ENCODE data around the gene SFMBT1.

Gene SFMBT1, protein sequence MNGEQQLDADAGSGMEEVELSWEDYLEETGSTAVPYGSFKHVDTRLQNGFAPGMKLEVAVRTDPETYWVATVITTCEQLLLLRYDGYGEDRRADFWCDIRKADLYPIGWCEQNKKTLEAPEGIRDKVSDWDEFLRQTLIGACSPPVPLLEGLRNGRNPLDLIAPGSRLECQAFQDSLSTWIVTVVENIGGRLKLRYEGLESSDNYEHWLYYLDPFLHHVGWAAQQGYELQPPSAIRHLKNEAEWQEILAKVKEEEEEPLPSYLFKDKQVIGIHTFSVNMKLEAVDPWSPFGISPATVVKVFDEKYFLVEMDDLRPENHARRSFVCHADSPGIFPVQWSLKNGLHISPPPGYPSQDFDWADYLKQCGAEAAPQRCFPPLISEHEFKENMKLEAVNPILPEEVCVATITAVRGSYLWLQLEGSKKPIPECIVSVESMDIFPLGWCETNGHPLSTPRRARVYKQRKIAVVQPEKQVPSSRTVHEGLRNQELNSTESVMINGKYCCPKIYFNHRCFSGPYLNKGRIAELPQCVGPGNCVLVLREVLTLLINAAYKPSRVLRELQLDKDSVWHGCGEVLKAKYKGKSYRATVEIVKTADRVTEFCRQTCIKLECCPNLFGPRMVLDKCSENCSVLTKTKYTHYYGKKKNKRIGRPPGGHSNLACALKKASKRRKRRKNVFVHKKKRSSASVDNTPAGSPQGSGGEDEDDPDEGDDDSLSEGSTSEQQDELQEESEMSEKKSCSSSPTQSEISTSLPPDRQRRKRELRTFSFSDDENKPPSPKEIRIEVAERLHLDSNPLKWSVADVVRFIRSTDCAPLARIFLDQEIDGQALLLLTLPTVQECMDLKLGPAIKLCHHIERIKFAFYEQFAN

DNA sequence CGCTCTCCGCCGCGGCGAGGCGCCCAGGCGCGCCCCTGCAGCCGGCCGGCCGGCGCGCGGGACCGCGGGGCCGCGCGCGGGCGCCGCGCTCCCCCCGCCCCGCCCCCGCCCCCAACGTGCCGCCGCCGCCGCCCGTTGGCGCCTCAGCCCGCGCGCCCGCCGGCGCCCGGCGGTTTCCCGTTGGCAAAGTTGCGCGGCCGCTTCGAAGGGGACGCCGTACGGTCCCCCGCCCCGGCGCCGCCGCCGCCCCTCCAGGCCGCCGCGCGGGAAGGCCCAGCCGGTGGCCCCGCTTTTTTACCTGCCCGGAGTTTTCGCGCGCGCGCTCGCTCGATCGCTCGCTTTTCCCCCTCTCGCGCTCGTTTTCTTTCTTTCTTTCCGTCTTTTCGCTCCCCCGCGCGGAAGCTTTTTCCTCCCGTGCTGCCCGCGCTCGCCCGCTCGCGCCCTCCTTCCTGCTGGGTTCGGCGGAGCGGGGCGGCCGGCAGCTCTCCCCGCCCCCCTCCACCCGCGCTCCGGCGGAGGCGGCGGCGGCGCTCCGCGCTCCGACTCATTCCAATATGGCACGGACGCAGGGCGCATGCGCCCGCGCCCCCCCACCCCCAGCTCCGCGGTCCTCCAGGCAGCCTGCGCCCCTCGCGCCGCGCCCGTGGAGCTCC is at the start of gene SFMBT1:
Gene SFMBT1 (minus strand): TSS at position 556 of the 653 bp plus-strand sequence. CDS start 76,945 bp downstream, outside the sequence.
- no peak for DNase-seq

DNA sequence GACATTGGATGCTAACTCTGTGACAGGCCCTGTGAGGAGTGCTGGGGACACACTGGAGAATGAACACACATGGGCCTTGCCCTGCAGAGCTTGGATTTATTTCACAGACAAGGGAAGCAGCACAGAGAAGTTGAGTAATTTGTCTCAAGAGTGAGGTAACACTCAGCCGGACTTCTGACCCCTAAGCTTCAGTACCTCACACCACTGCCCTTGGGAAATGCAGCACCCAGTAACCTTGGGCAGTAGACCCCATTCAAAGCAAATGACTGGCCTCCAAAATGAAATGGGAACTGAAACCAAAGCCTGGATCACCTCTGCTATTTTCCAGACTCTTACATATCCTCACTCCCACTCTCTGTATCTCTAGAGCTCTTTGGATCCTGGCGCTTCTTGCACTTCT is 47.1 kb upstream of the SFMBT1 start:
- DNase-seq: no peak

DNA sequence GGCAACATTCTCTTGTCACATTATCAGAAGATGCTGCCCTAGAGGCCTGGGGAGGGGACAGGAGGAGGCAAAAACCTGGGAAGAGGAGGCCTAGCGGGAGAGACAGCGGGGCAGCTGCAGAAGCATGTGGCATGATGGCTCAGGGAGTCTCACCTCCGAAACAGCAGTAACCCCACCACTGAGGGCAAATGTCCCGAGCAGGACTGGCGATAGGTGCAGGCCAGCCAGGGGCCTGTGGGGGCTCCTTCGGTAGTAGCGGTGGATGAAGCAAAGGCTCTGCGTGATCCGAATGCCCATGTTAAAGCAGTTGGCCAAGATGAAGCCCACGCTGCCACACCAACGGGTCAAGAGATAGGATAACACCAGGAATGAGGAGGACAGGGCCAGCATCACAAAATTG is 46.3 kb upstream of the SFMBT1 start:
- no peak for DNase-seq

DNA sequence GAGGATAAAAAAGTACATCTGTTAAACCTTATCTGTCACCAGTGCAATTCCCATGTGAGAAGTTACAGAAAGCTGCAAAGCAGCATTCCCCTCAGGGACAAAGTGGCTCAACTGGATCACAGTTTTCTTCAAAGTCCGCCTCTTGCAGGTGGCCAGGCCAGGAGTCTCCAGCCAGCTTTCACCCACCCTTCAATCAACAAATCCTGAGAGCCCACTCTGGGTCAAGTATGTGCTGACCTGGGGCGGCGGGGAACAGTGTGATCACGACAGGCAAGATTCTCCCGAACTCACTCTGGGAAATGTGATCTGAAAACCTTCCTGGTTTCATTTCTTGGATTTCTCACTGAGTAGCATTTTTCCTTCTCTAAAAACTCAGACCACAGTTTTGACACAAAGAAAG is 45.1 kb upstream of the SFMBT1 start:
- no peak for DNase-seq

DNA sequence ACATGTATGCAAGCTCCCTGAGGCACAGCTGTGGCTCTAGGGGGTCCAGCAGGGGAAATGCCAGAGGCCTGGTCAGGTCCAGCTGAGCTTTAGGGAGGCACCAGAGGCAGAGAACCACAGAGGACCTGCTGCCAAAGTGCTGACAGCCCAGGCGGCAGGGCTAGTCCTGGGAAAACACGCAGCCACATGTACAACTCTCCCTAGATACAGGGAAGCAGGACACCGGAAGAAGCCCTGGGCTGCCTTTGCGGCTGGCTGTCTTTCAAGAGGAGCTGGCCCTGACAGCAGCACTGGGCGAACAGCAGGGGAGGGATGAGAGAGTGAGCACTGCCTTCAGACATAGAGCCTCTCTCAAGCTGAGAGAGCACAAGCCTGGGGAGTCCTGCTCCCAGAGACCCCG is 43.6 kb upstream of the SFMBT1 start:
- DNase-seq: no peak

DNA sequence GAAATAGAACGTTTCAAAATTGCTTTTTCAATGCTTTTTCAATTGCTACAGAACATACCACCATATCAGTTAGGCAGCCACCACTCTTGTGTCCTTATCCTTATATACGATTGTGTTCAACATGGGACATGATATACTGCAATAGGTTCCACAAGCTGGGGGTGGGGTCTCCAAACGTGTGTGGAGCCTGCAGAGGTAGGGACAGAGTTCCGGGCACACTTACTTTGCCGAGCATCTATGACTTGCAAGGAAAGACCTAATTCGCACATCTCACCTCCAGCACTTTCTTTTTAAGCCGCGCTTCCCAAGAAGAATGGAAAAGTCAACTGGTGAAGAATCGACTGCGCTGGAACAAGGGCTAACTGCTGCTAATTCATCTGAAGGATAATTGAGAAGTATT is 39.6 kb upstream of the SFMBT1 start:
- DNase-seq: no peak

DNA sequence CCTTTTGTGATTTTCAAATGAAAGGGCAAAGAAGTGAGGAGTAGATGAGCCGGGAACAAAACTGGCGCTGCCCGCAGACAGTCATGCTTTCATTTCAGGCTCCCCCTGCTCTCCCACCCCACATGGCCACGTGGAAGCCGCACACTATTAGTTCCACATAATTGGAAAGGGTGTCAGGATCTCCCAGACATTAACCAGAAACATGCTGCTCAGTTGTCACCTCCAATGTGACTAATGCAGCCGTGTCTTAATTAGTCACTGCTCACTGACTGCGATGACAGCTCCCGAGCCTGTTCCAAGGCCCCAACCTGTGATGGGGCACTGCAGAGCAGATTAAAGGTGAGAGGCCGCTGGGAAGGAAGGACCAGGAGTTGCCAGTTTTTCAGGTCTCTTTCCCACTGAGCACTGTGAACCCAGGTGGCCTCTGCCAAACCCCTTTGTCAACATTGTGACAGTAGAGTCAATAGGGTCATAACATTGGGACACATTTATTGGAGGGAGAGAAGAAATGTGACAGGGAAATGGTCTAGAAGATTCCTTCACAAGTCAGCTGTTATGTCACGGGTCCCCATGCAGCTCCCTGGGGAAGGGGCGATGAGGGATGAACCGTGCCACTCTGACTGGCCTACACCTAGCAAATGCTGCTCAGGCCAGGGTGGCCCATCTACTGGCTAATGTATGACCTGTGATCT is 38.6 kb upstream of the SFMBT1 start:
- DNase-seq: no peak

DNA sequence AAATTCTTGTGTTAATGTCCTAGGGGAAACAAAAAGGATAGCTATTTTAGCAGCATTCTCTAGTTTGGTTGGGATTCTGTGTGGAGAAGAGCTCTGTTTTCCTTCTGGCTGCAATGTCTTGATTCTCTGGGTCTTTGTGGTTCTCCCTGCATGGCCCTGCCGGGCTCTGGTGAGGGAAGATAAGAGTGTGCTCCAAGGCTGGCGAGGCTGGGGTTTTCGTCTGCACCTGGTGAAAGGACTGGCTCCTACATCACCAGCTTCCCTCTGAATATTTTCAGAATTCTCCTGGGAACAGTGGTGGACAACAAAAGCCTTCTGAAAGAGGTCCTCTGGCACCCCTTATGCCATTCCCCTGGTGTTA is 38.1 kb upstream of the SFMBT1 start:
- DNase-seq: no peak

DNA sequence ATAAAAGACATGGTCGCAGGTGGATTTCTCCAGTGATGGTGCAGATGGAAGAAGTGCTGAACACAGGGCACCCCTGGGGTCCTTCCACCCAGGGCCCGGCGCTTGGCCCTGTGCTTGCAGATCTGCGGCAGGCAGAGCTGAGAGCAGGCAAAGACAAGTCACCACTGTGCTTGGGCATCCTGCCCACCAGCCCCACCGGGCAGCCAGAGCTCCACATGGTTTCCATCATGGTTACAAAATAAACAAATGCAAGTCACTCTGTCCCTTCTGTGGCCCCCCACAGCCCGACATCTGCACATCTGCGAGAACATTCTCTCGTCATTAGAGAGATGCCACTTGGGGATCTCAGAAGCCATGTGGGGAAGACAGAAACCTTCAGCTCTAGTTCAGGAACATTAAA is 37.6 kb upstream of the SFMBT1 start:
- DNase-seq: no peak

DNA sequence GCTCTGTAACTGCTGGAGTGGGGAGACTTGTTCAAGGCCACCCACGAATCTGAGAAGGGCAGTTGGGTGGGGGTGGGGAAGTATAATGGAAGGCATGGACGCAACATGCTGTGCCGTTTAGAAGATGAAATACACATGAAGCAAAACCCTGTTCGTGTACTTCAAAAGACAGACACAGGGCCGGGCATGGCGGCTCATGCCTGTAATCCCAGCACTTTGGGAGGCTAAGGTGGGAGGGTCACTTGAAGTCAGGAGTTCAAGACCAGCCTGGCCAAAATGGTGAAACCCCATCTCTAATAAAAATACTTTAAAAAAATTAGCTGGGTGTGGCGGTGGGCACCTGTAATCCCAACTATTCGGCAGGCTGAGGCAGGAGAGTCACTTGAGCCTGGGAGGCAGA is 36.9 kb upstream of the SFMBT1 start:
- DNase-seq: no peak

DNA sequence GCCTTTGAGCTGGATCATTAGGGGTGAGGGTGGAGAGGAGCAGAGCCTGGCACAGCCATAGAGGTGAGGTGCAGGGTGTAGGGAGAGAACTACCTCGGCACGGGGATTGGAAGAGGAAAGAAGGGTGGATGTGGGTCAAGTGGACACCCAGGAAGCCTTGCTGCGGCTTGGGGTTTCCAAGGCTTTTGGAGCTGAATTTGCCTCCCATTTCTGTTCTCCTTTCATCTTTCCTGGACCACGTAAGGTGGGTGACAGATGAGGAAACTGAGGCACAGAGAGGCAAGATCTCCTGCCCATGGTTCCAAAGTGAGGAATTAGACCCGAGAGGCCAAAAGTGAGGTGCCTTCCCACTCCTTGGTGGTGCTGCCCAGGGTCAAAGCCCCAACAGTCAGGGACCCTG is 35.4 kb upstream of the SFMBT1 start:
- DNase-seq: no peak

DNA sequence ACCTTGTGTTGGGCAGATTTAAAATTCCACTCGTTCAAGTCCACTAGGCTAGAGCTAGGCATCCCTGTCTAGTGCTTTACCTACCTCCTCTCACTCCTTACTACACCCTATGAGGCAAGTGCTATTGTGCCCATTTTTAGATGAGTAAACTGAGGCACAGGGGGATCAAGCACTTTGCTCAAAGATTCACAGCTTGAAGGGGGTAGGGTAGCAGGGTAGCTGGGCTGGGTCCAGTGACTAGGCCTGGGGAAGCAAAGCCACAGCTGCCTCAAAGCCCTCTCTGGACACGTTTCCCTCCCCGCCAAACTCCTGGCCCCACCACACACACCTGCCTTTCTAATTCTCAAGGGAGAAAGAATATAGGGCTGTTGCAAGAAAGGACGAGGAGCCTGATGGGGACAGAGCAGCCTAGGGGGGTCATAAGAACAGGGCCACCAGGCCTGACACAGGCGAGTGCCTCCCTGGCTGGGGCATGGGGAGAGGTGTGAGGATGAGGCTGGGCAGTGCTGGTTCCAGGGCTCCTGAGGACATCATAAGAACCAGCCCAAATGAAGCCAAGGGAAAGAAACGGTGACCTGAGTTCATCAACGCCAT is 34.8 kb upstream of the SFMBT1 start:
- DNase-seq: no peak

DNA sequence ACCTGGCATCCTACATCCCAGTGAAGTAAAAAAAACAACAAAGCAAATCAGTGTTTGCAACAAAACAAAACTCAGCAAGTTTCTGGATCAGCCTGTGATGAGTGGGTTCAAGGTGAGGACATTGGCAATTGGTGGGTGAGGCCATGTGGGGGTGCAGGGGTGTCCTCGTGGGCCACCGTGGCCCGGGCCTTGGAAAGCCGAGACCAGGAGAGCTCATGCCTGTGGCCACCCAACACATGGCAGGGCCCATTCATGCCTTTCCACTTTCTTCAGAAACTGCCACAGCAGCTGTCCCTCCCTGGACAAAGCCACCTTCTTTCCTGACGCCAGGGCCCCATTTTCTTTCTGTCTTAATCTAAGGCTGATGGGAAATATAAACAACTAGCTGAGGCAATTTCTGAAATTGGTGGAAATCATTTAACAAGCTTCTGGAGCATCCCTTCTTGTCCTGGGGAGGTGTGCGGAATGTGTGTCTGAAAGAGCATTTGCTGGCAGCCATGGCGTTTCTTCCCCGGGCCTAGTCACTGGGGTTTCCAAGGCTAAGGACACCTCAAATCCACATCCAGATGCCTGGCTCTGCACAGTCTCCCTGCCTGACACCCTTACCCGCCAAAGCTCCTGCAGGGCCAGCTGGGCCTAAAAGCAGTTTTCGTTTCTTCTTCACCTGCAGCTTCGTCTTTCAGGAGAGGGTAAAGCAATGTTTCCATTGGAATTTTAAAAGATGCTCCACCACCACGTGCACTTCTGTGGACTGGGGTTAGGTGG is 34.1 kb upstream of the SFMBT1 start:
- DNase-seq: no peak

DNA sequence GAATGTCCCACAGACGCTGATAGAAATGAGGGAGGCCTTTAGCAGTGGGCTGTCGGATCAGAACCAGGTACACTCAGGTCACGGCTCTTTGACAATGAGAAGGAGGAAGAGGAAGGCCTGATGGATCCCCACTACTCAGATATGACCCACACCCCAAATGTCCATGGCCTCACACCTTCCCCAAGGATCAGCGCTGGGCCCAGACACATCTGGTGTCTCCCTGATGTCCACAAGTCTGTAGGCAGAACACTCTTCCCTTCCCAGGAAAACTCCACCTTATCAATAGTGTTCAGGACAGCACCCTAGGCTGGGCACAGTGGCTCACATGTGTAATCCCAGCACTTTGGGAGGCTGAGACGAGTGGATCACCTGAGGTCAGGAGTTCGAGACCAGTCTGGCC is 33.3 kb upstream of the SFMBT1 start:
- DNase-seq: no peak

DNA sequence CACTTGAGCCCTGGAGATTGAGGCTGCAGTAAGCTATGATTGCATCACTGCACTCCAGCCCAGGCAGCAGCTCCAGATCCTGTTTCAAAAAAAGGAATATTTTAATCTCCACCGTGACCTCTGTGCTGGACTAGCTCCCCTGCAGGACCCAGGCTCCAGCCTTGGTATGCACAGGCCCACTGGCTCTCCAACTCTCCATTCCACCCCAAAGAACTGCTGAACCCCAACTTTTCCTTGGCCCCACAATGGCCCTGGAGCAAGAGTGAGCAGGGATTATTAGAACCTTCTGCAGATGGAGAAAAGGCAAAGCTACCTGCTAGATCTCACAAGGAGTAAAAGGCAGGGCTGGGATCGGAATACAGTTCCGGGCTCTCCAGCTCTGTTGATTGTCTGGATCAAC is 32.8 kb upstream of the SFMBT1 start:
- no peak for DNase-seq

DNA sequence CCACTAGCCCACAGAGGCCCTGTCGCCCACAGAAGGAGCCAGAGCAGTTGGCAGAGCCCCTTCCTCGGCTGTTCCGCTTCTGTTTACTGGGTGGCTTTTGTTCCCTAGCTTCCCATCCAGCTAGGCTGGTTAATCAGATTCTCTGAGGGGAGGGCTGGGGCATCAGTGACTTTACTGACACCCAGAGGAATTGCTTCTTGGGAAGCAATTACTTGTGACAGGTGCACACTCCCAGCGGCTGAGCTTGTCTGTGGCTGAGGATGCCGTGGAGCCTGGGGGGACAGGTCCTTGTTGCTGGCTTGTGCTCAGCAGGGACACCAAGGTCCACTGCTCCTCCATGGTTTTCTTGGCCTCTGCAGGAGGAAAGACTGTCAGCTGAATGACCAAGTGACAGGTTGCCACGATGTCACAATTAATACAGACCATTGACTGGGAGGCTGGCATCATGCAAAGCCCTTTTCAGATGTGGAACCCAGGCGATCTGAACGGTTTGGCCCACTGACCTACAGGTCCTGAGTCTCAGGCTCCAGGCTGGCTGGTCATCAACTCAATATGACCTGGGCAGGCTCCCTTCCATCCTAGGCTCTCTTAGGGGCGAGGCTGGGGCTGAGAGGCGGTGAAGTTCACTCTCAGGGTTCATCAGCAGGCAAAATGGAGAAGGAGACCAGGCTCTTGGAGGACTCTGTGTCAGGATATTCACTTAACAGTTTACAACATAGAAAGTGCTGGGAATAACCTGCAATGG is 31.8 kb upstream of the SFMBT1 start:
- DNase-seq: no peak

DNA sequence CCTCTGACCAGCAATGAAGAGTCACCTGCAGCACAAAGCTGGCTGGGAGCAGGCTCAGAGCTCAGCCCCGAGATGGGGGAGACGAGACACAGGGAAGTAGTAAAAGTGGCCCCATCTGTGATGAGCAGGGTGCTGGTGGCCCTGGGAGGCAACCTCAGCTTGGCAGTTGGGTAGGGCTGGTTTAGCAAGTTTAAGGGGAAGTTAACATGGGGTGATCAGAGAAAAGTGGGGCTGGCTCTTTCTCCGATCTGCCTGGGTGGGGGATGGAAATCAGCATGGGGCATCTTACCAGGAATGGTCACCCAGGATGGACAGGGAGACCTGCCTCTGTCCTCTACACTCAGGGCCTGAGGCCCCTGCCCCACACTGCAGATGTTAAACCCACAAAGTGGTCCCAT is 29.9 kb upstream of the SFMBT1 start:
- no peak for DNase-seq

DNA sequence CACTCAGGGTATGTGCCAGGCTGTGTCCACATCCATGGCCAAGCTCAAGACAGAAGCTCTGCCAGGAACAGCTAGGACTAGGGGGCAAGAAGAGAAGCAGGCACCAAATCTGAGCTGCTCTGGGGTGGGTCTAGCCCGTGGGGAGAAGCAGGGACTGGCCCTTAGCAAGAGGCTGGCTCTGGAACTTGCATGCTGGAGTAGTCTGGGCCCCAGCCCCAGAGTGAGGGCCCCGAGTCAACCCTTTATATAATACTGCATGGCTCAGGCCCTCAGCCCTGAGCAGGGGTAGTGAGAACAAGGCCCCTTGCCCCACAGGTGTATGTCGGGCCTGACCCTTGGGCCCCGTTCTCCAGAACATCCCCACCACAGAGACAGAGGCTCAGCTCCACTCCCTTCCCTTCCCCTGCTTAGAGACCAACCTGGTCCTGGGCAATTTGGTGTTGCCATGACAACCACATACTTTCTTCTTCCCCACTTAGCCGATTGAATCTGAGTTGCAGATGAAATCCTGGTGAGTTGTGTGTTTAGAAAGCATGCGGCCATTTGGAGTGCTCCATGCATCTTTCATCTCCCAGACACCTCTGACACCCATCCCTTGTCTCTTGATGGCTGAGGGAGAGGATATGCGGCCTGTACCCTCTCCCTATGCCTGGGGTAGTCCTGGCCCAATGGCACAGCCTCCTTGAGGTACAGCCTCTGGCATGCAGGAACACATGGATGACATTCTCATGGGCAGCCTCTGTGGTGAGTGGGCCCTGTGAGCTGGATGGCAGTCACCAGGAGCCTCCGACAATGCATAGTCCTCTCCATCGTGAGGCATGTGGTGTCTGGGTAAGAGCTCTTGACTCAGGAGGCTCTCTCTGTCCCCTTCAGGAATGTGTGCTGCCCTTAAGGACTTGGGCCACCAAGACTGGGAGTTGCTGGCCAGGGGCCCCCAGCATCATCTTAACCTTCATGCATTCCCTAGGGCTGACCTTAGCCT is 29.2 kb upstream of the SFMBT1 start:
- DNase-seq: no peak

DNA sequence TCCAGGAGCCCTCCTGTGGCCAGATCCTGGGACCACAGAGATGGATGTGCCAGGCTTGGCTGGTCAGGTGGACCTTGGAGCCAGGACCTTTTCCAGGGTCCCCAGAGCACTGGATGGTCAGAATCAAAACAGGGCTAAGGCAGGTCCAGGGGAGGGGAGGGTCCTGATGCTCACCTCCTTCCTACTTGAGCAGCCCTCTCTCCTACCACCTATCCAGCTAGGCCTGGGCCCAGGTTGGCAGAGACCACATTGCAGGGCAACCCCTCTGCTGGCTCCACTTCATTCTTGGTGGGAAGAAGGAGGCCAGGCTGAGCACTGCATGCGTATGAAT is 28.5 kb upstream of the SFMBT1 start:
- no peak for DNase-seq

All from SIG-M5 (cell line).